HG03565 (cell line): ENCODE measurements around the gene NR1H4.
"Not testable (repeated sequence)": the region's sequence is repeated elsewhere in the genome, so short reads cannot be mapped to it uniquely, and the experiment has no call there.

Experiments
- ATAC-seq: cut with Tn5 transposase; IDR thresholded peaks from one replicate; pipeline ENCODE4 v1.9.1; 2021; ENCODE audit warnings: mild to moderate bottlenecking, moderate library complexity; ENCODE audit not compliant: unreplicated experiment

The NR1H4 gene

DNA sequence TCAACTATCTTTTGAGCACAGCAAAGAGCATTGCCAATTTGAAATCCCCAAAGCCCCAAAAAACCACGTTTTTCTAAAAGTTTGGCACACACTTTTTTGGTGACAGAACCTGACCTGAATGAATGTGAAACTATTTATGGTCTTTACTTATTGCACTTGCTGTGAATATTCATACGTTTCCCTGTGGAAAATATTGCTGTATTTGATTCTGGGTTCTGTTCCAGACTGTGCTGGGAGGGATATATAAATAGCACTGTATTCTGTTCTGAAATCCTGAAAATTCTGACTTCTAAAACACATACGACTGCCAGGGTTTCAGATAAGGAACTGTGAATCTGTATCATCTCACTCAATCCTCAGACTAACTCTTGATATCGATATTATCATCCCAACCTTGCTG, 35.1 kb downstream of the NR1H4 start:
- ATAC-seq = no peak

DNA sequence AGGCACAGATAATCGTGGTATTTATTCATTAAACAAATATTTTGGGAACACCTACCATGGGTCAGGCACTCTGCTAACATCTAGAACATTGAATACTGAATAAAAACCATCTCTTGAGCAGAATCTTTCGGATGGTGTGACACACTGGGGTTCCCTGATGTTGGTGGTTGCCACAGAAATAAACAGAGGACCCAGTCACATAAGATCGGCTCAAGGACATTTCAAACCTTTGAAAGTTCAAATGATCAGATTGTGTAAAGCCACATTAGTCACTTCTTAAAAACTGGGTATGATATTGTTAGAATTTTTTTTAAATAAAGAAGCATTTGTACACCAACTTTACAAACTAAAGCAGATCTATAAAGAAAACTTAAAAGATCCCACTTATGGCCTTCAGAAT, 39.0 kb downstream of the NR1H4 start:
- no peak for ATAC-seq

DNA sequence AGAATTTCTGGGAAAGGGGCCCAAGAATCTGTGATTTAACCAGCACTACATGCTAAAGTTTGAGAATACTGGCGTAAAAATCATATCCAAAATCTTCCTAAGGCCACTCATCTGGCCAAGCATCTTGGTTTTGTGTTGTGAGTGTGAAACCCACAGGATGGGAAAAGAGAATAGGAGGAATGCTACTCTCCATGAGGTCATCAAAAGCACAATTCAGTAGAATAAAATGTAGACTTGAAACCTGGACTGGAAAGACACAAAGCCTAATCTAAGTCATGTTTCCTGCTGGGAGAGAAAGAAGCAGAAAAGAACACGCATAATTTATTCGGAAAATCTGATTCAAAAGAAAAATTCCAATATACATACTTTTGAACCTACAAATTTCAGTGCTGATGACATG, 42.3 kb downstream of the NR1H4 start:
- no peak for ATAC-seq

DNA sequence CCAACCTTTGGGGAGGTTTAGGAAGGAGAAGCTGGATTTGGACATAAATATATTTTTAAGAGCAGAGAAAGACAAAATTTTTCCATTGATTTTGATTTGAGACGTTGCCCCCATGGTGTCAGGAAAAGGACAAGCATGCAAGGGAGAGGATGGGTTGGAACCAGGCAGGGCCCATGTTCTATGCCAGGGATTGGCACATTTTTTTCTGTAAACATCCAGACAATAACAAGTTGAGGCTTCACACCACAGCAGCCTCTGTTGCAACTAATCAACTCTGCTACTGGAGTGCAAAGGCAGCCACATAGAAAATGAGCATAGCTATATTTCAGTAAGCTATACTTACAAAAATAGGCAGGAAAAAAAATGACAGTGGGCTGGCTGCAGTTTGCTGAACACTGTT, 44.7 kb downstream of the NR1H4 start:
- no peak for ATAC-seq

DNA sequence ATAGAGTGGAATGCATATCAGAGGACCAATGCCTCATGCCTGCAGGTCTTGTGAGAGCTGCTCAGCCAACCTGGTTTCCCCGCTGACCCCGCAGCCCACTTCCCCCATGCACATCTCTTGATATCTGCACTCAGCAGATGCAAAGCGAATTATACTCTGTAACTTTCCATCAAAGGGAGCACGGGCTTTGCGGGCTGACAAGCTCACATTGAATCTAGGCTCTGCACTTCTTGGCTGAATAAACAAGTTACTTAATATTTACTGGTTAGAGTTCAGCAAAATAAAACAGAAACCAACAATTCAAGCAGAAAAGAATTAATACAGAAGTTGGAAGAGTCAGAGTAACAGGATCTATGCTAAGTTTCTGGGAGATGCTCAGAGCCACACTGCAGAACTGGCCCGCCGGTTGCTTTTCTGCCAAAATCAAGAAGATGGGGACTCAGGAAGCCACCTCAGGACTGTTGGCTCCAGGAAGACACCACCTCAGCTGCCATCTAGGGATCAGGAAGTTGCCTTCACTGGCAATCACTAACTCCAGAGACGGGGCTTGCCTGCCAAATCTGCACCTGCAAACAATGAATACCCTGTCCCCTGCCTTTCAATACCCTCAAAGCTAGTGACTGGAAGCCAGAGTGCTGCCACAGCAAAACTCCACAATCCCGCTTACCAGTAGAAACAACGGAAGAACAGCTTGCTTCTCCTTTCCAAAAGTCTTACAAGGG, 46.5 kb downstream of the NR1H4 start:
- no peak for ATAC-seq

DNA sequence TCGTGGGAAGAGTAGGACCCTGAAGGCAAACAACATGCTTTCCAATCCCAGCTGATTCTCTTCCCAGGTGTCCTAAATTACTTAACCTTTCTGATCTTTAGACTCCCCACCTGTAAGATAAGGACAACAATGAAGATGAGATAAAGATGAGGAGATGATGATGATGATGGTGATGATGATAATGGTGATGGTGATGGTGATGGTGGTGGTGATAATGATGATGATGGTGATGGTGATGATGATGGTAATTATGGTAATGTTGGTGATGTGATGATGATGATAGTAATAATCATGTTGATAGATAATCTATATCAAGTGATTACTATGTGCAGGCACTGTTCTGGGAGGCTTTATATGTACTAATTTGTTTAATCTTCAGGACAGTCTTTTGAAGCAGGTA, 48.3 kb downstream of the NR1H4 start:
- ATAC-seq = no peak

DNA sequence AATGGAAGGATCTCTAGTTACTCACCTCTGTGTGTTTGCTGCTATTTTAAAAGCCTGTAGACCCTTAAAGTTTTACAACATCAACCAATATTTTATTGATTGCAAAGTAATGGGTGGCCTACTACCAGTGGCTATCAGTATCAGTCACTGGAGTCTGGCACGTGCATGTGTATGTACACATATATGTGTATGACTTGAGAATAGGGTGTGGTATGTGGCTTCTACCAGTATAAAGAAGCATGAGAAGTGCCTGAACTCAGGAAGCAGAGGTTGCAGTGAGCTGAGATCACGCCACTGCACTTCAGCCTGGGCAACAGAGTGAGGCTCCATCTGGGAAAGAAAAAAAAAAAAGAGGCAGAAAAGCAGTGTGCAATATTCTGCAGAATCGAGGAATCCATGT, 54.4 kb downstream of the NR1H4 start:
- no peak for ATAC-seq

DNA sequence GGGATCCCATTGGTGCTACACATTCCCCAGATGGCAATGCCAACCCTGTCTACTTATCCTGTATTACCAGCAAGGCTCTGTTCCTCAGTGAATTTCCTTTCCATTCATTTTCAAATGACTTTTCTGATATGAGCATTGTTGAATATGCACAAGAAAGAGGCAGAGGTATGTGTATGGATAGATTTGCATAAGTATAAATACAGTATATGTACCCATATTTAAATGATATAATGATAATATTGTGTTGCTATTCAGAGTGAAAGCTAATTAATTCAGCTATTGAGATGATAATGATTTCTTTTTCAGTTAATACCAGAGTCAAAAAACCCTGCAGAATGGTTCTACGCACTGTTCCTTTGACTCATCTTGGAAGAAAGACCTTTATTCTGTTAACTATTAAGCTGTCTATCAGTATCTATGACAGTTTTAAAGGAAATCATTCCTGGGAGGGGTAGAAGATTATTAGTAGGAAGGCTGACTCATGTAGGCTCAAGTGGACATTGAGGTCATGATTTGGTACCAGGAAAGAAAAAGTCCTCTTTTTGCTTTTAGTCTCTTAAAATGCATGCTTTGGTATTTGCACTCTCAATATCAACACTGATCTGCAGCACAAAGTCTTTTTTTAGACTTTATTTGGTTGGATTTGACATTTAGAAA, 54.9 kb downstream of the NR1H4 start:
- no peak for ATAC-seq

DNA sequence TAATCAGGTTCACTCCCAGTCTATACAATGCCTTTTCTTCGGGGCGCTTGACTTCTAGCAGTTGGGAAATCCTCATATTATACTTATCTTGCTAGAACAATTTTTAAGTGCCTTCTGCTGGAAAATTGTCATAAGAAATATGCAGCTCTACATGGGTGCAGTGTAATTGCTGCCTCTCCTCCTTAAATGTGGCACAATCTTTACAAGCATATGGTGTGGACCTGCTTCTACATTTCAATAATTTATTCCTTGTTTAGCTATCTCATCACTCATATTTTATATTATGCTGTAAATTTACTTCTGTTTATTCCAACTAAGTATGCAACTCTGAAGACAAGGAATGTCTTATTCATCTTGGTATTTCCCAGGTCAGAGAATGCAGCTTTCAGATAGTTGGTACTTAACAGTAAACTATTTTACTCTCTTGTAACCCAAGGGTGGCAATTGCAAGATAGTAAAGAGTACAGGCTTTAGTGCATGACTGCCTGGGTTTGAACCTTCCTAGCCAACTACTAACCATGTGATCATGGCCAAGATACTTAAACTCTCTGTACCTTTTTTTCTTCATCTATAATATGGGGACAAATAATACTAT, 56.2 kb downstream of the NR1H4 start:
- ATAC-seq = no peak

DNA sequence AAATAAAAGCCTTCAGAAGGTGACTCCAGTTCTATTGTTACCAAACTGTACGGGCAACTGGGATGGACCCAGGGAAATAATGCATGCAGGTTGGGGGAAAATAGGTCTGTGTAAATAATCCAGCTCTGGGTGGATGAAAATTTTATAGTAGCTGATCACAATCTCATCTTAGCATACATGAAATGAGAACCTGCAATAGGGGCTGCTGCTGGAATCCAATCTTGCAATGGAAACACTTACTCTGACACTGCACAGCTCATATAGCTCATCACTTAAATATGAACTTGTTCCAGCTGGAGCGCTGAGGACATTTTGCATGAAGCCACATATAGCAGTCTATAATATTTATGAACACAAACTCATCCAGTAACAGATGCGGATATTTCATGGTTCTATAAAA, 59.7 kb downstream of the NR1H4 start:
- no peak for ATAC-seq

DNA sequence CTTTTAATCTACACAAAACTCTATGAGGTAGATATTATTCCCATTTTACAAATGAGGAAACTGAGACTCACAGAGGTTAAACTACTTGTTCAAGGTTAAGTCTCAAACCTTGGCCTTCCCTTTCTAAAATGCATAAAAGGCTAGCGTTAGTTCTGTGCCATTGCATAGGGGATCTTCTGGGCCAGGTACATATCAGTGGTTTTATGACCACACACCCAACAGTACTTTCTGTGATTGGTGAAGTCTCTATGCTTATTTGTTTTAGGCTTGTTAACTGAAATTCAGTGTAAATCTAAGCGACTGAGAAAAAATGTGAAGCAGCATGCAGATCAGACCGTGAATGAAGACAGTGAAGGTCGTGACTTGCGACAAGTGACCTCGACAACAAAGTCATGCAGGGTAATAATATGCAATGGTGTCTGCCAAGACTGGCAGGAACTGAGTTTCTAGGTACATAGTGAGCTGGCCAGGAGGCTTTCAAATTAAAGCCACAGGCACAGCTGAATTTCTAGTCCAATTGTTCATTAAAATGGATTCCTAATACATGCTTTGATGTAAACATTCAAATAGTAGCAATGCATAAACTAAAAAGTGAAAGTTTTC, 61.1 kb downstream of the NR1H4 start:
- ATAC-seq = no peak

DNA sequence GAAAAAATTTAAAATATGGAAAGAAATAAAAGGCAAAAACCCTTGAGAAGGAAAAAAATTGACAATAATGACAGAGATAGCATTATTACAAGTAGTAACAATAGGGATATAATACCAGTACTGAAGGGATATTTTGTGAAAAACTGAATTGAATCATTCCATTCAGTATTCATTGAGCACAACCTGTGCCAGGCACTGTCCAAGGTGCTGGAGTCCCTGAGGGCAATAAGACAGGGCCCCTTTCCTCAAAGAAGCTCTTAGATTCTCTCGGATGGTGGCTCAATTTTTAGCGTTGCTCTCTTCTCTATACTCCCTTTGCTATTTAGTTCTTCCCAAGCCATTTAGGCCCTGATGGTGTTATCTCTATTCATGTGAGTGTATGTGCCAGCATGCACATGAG, 65.5 kb downstream of the NR1H4 start:
- no peak for ATAC-seq

DNA sequence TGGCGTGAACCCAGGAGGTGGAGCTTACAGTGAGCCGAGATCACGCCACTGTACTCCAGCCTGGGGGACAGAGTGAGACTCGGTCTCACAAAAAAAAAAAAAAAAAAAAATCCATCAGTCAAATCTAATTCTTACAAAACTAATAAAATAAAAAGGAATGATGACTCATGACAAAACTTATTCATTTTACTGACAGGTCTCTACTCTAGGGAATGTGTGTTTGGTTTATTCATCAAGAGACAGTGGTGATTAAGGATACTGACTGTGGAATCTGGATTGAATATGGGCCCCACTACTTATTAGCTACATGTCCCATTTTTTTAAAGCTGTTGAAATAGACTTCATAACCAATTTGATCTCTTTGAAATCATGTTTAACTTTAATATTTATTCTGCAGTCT, 70.5 kb downstream of the NR1H4 start:
- no peak for ATAC-seq

DNA sequence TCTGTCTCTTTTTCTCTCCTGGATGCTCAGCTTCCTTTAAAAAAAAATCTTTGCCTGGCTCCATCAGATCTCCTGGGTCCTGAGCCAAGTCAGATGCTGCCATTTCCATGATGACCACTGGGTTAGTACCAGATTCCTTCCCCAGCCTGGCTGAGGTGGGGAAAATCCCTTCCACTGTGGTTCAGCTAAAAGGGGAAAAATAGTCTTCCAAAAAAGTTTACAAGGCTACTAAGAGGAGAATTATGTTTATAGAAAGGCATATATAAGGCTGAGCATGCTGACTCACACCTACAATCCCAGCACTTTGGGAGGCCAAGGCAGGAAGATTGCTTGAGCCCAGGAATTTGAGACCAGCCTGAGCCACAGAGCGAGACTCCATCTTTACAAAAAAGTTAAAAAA, 71.4 kb downstream of the NR1H4 start:
- ATAC-seq = no peak

DNA sequence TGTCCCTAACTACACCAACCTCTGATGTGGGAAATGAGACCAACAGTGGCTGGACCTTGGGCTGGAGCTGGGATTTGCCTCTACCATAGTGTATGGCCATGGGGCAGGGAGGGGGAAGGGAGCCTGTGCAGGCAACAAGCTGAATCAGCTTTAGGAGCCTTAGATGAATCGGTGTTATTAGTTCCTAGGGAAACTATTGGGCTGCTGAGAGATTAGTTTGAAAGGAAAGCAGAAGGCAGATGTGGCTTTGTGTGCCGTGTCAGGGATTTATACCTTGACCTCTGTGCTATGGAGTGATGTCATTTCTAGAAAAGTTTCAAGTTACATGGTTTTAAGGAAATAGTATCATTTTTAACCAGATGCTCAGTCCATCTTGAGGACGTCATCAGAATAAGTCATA, 80.3 kb downstream of the NR1H4 start:
- ATAC-seq = no peak

DNA sequence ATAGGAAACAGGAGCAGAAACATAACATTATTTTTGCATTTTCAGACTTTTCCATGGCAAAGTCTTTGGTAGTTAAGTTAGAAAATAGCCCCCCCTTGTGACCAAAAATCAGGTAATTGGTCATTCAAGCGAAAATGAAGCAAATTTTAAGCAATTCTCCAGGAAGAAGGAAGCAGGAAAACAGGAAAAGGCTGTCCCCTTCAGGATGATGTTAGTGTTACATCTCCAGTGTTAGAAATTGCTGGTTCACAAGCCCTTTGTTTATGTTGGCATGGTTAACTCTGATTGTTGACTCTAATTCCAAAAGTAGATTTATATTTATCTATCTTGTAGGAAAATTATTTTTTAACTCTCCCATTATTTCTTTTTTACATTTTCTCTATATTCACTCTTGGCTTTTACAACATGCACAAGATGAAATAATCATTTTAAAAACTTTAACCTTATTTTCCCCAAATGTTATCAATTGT, 81.0 kb downstream of the NR1H4 start:
- no peak for ATAC-seq

DNA sequence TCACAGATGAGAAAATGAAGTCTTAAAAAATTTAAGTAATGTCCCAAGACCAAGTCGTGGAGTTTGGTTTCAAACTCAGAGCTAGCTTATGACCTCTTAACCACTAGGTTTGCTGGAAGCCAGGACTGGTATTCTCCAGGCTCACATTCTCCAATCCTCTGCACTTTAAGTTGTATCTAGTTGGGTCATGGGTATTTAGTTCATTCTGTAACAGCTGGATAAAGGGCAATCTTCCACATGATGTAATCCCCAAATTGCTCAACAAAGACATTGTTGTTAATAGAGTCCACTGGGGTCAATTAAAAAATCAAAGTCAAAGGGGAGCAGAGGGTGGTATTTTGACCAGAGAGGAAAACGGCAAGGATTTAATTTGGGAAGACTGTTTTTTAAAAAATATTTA, 82.1 kb downstream of the NR1H4 start:
- no peak for ATAC-seq

DNA sequence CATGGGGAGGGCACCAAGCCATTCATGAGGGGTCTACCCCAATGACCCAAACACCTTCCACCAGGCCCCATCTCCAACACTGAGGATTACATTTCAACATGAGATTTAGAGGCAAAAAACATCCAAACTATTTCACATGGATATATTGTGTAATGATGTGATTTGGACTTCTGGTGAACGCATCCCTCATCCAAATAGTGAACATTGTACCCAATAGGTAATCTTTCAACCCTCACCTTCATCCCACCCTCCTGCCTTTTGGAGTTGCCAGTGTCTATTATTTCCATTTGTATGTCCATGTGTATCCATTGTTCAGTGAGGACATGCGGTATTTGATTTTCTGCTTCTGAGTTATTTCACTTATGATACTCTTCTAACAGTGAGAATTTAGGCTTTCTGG, 83.7 kb downstream of the NR1H4 start:
- no peak for ATAC-seq

DNA sequence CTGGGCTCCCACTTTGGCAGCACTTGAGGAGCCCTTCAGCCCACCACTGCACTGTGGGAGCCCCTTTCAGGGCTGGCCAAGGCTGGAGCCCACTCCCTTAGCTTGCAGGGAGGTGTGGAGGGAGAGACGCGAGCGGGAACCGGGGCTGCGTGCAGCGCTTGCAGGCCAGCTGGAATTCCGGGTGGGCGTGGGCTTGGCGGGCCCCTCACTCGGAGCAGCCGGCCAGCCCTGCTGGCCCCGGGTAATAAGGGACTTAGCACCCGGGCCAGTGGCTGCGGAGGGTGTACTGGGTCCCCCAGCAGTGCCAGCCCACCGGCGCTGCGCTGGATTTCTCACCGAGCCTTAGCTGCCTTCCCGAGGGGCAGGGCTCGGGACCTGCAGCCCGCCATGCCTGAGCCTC, 85.6 kb downstream of the NR1H4 start:
- not testable (repeated sequence) for ATAC-seq

DNA sequence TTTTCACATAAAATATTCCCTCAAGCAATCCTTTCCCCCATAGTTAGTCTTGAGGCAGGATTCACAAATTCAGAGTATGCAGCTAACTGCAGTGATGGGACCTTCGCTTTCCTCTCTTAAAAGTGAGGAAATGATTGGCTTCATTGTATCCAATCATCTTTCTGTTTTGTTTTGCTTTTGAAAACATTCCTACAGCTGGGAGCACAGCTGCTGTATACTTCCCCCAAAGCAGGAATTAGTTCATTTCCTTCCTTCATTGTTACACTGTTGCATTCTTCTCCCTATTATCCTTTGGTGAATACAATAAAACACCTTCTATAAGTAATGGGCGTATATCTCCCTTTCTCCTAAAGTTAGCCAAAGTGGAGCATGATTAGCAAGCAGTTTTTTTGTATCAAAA, 90.4 kb downstream of the NR1H4 start:
- ATAC-seq = no peak

DNA sequence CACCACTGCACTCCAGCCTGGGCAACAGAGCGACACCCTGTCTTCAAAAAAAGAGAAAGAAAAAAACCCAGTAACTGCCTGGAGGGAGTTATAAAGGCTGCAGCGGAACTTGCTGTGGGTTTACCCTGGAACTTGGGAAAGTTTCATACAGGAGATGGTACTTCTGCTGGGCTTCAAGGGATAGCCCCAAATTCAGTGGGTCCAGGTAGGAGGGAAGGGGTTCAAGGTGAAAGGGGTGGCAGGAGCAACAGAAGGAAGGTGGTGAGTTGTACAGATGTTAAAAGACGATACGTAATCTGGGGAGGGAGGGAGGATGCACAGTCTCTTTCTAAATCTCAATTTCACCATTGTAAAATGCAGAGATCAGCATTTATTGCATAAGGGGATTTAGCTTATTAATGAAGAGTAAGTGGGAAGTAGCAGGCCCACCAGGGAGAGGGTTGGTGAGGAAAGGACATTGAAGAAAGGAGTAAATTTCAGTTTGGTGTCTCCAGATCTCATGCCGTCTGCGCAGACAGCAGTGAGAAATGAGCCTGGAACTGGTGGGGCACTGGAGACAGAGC, 91.3 kb downstream of the NR1H4 start:
- no peak for ATAC-seq
